Epithelial cell of esophagus (primary cell): ENCODE measurements around the gene TOM1.

Experiments
- DNase-seq: peaks from one replicate; pipeline ENCODE4 v3.0.0; 2010; ENCODE audit warnings: low read depth
- H3K4me3 ChIP-seq: 2 replicates; pipeline ENCODE4 v1.5.1; 2011; ENCODE audit warnings: mild to moderate bottlenecking, low read length, control low read depth
- CTCF ChIP-seq: IDR thresholded peaks from 2 replicates; pipeline ENCODE4 v1.5.1; 2011; ENCODE audit warnings: low read depth, mild to moderate bottlenecking, low read length, control low read depth, inconsistent platforms; ENCODE audit not compliant: insufficient read depth; ENCODE audit errors: missing control alignments

The TOM1 gene

GRCh38 chr22:35306350-35306967 is 6.8 kb downstream of the TOM1 start:
- no peak for DNase-seq
- TF ChIP-seq CTCF = no peak
- no peak overlapping the region for H3K4me3 ChIP-seq

DNA sequence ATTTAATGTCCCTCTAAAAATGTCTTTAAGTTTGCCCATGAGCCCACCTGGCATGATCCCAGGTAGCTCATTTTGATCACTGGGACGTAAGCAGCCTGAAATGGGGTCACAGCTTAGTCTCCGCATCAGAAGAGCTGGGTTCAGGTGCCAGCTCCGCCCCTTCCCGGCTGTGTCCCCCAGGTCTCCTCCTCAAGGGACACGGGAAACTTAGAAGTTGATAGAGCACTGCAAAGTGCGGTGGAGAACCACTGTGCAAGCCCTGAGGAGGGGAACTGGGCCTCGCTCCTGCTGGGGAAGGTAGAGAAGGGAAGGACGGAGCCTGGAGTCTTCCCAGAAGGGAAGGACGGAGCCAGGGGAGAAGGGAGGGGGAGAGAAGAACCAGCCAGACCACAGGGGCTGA is 7.7 kb downstream of the TOM1 start:
- H3K4me3 ChIP-seq = no peak overlapping the region
- DNase-seq = no peak
- no peak for TF ChIP-seq CTCF

DNA sequence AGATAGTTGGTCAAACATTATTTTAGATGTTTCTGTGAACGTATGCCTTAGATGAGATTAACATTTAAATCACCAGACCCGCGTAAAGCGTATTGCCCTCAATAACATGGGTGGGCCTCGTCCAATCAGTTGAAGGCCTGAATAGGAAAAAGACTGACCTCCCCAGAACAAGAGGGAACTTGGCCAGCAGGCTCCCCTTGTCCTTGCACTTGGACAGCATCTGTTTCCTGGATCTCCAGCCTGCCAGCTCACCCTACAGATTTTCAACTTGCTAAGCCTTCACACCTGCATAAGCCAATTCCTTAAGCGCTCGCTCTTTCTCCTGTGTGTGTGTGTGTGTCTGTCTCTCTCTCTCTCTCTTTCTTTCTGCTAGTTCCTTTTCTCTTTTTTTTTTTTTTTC is 8.2 kb downstream of the TOM1 start:
- DNase-seq = no peak
- no peak for TF ChIP-seq CTCF
- no peak overlapping the region for H3K4me3 ChIP-seq

GRCh38 chr22:35308480-35309021 is 8.9 kb downstream of the TOM1 start:
- TF ChIP-seq CTCF = no peak
- H3K4me3 ChIP-seq = no peak overlapping the region
- no peak for DNase-seq

DNA sequence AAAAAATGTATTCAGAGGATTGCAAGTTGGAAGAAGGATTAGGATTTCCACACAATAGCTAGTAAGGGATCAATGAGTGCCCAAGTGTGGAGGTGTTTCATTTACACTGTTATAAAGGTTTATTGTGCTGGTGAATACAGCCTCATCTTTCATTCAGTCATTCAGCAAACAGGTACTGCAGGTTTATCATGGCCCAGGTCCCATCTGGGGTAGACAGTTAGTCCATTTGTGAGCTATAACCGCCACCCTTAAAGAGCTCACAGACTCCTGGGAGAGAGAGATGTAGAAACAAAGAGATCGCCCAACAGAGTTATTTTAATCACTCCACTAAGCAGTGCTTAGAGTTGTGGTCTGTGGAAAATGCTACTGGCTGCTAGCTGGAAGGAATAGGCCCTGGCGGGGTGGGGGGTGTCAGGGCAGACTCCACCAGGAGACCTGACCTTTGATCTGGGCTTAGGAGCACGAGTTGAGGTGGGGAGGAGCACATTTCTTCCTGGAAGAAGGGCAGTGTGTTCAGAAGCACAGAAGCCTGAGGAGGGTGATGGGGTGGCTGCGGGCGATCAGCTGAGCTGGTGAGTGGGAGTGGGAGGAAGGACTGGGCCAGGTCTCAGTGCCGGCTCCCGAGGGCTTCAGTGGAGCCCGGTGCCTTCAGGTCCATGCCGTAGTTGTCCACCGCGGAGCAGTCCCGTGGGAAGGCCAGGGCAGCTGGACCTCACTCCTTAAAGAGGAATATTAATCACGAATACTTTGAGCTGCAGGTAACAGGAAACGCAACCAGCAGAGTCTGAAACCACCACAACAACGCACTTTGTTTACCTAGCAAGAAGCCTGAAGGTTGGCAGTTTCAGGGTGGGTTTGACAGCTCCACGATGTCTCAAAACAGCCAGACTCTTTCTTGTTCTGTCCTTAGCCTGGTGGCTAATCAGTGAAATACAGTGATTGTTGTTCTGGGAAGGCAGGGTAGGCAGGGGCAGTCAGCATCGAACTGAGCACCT is 11.2 kb downstream of the TOM1 start:
- DNase-seq = peak; percentile 41
- TF ChIP-seq CTCF = no peak
- no peak overlapping the region for H3K4me3 ChIP-seq

- no peak for DNase-seq
- no peak overlapping the region for H3K4me3 ChIP-seq
- no peak for TF ChIP-seq CTCF
Measured at GRCh38 chr22:35311551-35311999, 11.9 kb downstream of the TOM1 start.
